HCT116 (cell line): Measurements from ENCODE around the gene CEACAM3.

Source experiments
- CBX3 ChIP-seq: IDR thresholded peaks from 2 replicates; pipeline ENCODE4 v1.6.1; 2012; ENCODE audit warnings: low read depth
- CEBPB ChIP-seq: IDR thresholded peaks from 2 replicates; pipeline ENCODE4 v1.6.1; 2012; ENCODE audit warnings: low read depth
- EZH2 ChIP-seq: fragments of 200-600 bp; sonication (generic); IDR thresholded peaks from 2 replicates; pipeline ENCODE4 v1.6.1; 2017; ENCODE audit warnings: antibody characterized with exemption, mixed run types
- EZH2phosphoT487 ChIP-seq: fragments of 200-600 bp; IDR thresholded peaks from 2 replicates; pipeline ENCODE4 v1.6.1; 2018; ENCODE audit warnings: antibody characterized with exemption, borderline replicate concordance
- JUND ChIP-seq: IDR thresholded peaks from 2 replicates; pipeline ENCODE4 v1.6.1; 2012
- POLR2A ChIP-seq: IDR thresholded peaks from 2 replicates; pipeline ENCODE4 v1.7.0; 2011; ENCODE audit warnings: borderline replicate concordance; ENCODE audit not compliant: insufficient read depth, insufficient read length; ENCODE audit errors: extremely low read depth
- SIN3A ChIP-seq: IDR thresholded peaks from 2 replicates; pipeline ENCODE4 v1.6.1; 2012; ENCODE audit warnings: low read depth
- YY1 ChIP-seq: IDR thresholded peaks from 2 replicates; pipeline ENCODE4 v1.6.1; 2011; ENCODE audit warnings: low read length, low read depth, moderate library complexity, mild to moderate bottlenecking; ENCODE audit not compliant: insufficient replicate concordance; ENCODE audit errors: extremely low read depth
- ZBTB33 ChIP-seq: IDR thresholded peaks from 2 replicates; pipeline ENCODE4 v1.6.1; 2011; ENCODE audit warnings: mild to moderate bottlenecking, low read length, moderate library complexity; ENCODE audit not compliant: insufficient replicate concordance; ENCODE audit errors: extremely low read depth
- TF ChIP-seq, protein P1 (sequence below), 3 experiments: fragments of 200-600 bp in 1 of 3; sonication (generic) in 1 of 3; IDR thresholded peaks in 2 of 3; conservative IDR thresholded peaks in 1 of 3; 2 replicates each; pipeline ENCODE4 v1.5.1; 2012 to 2017; ENCODE audit warnings: low read depth in 2 of 3, low read length in 2 of 3, antibody characterized with exemption in 1 of 3, borderline replicate concordance in 1 of 3, control low read depth in 1 of 3, mild to moderate bottlenecking in 1 of 3, mixed read lengths in 1 of 3, mixed run types in 1 of 3, moderate library complexity in 1 of 3; ENCODE audit not compliant: insufficient read depth in 1 of 3
- TF ChIP-seq, protein P2 (sequence below): IDR thresholded peaks from 2 replicates; pipeline ENCODE4 v1.6.1; 2012; ENCODE audit warnings: low read depth

GRCh38 chr19:41853768-41854167 is 57.4 kb downstream of the CEACAM3 start:
- TF ChIP-seq CBX3 (no peak), POLR2A (no peak), CEBPB (no peak), JUND (no peak), SIN3A (no peak), YY1 (no peak), ZBTB33 (no peak), EZH2phosphoT487 (no peak), EZH2 (0 out of 2 replicates have a peak, but pooled peaks have one; percentile 73)
- TF ChIP-seq, protein P1, sequence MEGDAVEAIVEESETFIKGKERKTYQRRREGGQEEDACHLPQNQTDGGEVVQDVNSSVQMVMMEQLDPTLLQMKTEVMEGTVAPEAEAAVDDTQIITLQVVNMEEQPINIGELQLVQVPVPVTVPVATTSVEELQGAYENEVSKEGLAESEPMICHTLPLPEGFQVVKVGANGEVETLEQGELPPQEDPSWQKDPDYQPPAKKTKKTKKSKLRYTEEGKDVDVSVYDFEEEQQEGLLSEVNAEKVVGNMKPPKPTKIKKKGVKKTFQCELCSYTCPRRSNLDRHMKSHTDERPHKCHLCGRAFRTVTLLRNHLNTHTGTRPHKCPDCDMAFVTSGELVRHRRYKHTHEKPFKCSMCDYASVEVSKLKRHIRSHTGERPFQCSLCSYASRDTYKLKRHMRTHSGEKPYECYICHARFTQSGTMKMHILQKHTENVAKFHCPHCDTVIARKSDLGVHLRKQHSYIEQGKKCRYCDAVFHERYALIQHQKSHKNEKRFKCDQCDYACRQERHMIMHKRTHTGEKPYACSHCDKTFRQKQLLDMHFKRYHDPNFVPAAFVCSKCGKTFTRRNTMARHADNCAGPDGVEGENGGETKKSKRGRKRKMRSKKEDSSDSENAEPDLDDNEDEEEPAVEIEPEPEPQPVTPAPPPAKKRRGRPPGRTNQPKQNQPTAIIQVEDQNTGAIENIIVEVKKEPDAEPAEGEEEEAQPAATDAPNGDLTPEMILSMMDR (IDR thresholded peaks at IDR 0.05 in 2 of 3, conservative IDR thresholded peaks at IDR 0.05 in 1 of 3; ENCODE audit: borderline replicate concordance in 1 of 3, insufficient read depth in 1 of 3, low read depth in 2 of 3, low read length in 2 of 3) = no peak
- TF ChIP-seq, protein P2, sequence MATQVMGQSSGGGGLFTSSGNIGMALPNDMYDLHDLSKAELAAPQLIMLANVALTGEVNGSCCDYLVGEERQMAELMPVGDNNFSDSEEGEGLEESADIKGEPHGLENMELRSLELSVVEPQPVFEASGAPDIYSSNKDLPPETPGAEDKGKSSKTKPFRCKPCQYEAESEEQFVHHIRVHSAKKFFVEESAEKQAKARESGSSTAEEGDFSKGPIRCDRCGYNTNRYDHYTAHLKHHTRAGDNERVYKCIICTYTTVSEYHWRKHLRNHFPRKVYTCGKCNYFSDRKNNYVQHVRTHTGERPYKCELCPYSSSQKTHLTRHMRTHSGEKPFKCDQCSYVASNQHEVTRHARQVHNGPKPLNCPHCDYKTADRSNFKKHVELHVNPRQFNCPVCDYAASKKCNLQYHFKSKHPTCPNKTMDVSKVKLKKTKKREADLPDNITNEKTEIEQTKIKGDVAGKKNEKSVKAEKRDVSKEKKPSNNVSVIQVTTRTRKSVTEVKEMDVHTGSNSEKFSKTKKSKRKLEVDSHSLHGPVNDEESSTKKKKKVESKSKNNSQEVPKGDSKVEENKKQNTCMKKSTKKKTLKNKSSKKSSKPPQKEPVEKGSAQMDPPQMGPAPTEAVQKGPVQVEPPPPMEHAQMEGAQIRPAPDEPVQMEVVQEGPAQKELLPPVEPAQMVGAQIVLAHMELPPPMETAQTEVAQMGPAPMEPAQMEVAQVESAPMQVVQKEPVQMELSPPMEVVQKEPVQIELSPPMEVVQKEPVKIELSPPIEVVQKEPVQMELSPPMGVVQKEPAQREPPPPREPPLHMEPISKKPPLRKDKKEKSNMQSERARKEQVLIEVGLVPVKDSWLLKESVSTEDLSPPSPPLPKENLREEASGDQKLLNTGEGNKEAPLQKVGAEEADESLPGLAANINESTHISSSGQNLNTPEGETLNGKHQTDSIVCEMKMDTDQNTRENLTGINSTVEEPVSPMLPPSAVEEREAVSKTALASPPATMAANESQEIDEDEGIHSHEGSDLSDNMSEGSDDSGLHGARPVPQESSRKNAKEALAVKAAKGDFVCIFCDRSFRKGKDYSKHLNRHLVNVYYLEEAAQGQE = no peak
